Measurements from ENCODE around the gene GGA3.
"Not testable (repeated sequence)": the region's sequence is repeated elsewhere in the genome, so short reads cannot be mapped to it uniquely, and the experiment has no call there.

GGA3 gene

GRCh38 chr17:75209061-75209460 is 52.3 kb downstream of the GGA3 start:
- no peak for DNase-seq (ENCODE audit: low read depth in 2 of 2)

- DNase-seq (ENCODE audit: low read depth in 2 of 2), result no peak
Observed at GRCh38 chr17:75208161-75208560, 53.2 kb downstream of the GGA3 start.

- DNase-seq (ENCODE audit: low read depth in 2 of 2), result no peak
Observed at GRCh38 chr17:75207760-75208159, 53.6 kb downstream of the GGA3 start.

- DNase-seq (ENCODE audit: low read depth in 2 of 2), result not testable (repeated sequence)
Observed at GRCh38 chr17:75207050-75207407, 54.4 kb downstream of the GGA3 start.

GRCh38 chr17:75205793-75206163 is 55.6 kb downstream of the GGA3 start:
- no peak for DNase-seq (ENCODE audit: low read depth in 2 of 2)

GRCh38 chr17:75205037-75205792 is 56.2 kb downstream of the GGA3 start, which contains the start of gene NUP85:
Gene NUP85, plus strand, starts transcription at chr17:75205679. Its CDS starts 83 bp downstream, at chr17:75205762.
- peak; percentile 88 to 92 for DNase-seq (ENCODE audit: low read depth in 2 of 2)

GRCh38 chr17:75199886-75200618 is 61.4 kb downstream of the GGA3 start:
- DNase-seq (ENCODE audit: low read depth in 2 of 2), result no peak

GRCh38 chr17:75194879-75195278 is 66.5 kb downstream of the GGA3 start:
- DNase-seq (ENCODE audit: low read depth in 2 of 2), result no peak

GRCh38 chr17:75191584-75191983 is 69.8 kb downstream of the GGA3 start:
- DNase-seq (ENCODE audit: low read depth in 2 of 2), result no peak

- no peak for DNase-seq (ENCODE audit: low read depth in 2 of 2)
Observed at GRCh38 chr17:75188614-75189013, 72.8 kb downstream of the GGA3 start.
